ENCODE measurements around the gene CASKIN1. TPM values are rescaled to one million over a fixed set of nuclear protein-coding genes. Genes with fewer than 3 reads are reported as not detected.

Gene CASKIN1
- total RNA-seq, 2 donors from 2014 or later, result 0.77 to 11.3 TPM

GRCh38 chr16:2174396-2175131, 21.8 kb downstream of the CASKIN1 start:
- Mint-ChIP-seq H3K27ac (no peak overlapping the region), H3K36me3 (no peaks in the 10 kb centered on the region), H3K9me3 (no peaks in the 10 kb centered on the region)
- no peak for ATAC-seq
- no peak for DNase-seq (ENCODE audit: low spot score in 2 of 2)

- DNase-seq (ENCODE audit: low spot score in 2 of 2) (no peak), ATAC-seq (no peak)
- H3K9me3 Mint-ChIP-seq, result no peaks in the 10 kb centered on the region
- H3K27ac Mint-ChIP-seq, result peak overlapping the region in 1 of 2 donors; percentile 14
- no peaks in the 10 kb centered on the region for H3K36me3 Mint-ChIP-seq
Observed at GRCh38 chr16:2173916-2174315, 22.5 kb downstream of the CASKIN1 start.

GRCh38 chr16:2173366-2173765, 23.0 kb downstream of the CASKIN1 start:
- ATAC-seq (no peak), DNase-seq (ENCODE audit: low spot score in 2 of 2) (no peak)
- Mint-ChIP-seq H3K27ac (no peak overlapping the region), H3K9me3 (no peaks in the 10 kb centered on the region), H3K36me3 (no peaks in the 10 kb centered on the region)

DNA sequence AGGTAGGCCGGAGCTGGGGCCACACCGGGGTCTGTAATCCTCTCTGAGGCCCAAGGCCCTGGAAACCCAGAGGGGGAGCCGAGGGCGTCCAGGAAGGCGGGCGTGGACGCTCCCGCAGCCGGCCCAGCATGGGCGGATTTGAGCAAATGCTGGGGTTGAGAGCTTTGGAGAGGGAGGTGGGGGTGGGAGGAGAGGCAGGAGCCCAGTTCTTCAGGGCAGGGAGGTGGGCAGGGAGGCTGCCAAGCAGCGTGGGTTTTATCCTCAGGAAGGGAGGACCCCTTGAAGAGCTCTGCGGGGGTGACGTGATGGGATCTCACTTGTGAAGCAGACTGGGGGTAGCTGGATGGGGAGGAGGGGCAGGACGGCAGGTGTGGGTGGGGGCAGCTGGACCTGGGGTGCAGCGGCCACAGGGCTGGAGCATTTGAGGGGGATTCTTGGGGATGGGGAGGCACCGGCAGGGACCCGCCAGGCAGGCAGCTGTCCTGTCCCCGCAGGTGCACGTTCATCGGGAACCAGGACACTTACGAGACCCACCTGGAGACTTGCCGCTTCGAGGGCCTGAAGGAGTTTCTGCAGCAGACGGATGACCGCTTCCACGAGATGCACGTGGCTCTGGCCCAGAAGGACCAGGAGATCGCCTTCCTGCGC, 23.6 kb downstream of the CASKIN1 start:
- H3K9me3 Mint-ChIP-seq, result no peaks in the 10 kb centered on the region
- H3K27ac Mint-ChIP-seq, result no peak overlapping the region
- H3K36me3 Mint-ChIP-seq, result no peaks in the 10 kb centered on the region
- DNase-seq (ENCODE audit: low spot score in 2 of 2) (no peak), ATAC-seq (no peak)

DNA sequence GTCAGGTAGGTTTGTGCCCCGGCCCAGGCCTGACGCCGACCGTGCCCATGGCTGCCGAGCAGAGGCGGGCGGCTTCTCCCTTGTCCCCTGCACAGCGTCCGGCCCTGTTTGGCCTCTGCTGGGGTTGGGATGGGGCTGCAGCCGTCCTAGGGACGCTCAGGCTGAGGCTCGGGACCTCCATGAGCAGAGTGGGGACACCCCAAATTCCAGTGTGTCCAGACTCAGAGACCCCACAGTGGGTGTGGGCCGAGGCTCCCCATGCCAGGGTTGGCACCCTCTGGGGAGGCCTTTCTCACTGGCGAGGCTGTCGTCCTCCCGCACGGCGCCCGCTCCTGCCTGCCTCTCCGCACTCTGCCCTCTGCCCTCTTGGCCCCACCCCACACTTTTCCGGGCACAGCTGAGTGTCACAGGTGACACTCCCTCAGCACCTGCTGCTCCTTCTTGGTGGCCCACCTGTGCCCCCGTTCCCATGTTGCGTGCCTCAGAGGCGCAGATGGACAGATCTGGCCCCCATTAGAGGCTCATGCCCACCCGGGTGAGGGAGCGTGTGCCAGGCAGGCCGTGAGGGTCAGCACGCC, 24.7 kb downstream of the CASKIN1 start:
- no peak overlapping the region for H3K27ac Mint-ChIP-seq
- DNase-seq (ENCODE audit: low spot score in 2 of 2) (no peak), ATAC-seq (no peak)
- H3K9me3 Mint-ChIP-seq, result no peaks in the 10 kb centered on the region
- H3K36me3 Mint-ChIP-seq, result no peaks in the 10 kb centered on the region

DNA sequence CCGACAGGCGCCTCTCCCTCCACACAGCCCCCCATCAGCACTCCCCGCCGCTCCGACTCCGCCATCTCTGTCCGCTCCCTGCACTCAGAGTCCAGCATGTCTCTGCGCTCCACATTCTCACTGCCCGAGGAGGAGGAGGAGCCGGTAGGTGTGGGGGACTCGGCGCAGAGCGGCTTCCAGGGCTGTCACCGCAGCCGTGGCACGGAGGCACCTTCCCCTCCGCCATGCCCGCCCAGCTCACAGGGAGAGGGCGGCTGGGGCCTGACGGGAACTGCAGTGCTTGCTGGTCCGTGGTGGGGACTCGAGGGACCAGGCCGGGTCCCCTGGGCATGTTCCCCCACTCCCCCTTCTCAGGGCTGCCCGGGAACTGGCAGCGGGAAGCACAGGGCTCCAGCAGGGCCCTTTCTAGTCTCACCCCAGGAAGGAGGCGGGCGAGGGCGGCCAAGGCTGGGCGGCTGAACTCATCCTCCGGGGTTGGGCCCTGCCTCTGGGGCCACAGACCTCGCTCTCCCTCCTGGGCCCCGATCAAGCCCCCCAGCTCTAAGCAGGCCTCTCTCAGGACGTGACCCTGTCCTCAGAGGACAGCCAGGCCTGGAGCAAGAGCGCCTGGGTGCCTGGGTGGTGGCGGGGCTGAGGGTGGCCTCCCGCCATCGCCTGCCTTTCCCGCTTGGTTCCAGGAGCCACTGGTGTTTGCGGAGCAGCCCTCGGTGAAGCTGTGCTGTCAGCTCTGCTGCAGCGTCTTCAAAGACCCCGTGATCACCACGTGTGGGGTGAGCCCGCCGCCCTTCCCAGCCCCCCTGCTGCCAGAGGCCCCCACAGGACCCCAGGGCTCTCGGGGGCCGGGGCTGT, 25.6 kb downstream of the CASKIN1 start:
- H3K36me3 Mint-ChIP-seq, result peaks cover 0 to 5% of the 10 kb centered on the region in 2 donors
- DNase-seq (ENCODE audit: low spot score in 2 of 2) (no peak), ATAC-seq (no peak)
- no peaks in the 10 kb centered on the region for H3K9me3 Mint-ChIP-seq
- H3K27ac Mint-ChIP-seq, result no peak overlapping the region

DNA sequence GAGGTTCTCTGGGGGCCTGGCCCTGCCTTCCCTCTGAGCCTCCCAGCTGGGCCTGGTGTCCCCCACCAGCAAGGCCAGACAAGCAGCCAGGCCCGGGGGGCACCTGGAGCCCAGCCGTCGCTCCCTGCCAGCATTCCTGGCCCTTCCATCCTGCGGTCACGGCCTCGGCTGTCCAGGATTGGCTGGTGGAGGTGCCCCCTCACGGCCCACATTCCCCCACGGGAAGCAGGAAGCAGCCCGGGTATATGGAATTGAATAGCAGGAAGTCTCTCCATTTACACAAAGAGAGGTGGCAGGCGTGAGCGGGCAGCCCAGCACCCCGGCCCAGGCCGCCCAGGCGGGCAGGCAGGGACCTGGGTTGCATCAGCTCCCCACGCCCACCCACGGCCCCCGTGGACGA, 26.3 kb downstream of the CASKIN1 start:
- Mint-ChIP-seq H3K36me3 (peaks cover 0 to 7% of the 10 kb centered on the region in 2 donors), H3K9me3 (no peaks in the 10 kb centered on the region), H3K27ac (no peak overlapping the region)
- DNase-seq (ENCODE audit: low spot score in 2 of 2), result no peak
- no peak for ATAC-seq

GRCh38 chr16:2167068-2167638, 29.3 kb downstream of the CASKIN1 start:
- H3K9me3 Mint-ChIP-seq, result no peaks in the 10 kb centered on the region
- ATAC-seq, result no peak
- peak overlapping the region in 1 of 2 donors; percentile 84 for H3K27ac Mint-ChIP-seq
- H3K36me3 Mint-ChIP-seq, result peaks cover 0 to 19% of the 10 kb centered on the region in 2 donors
- DNase-seq (ENCODE audit: low spot score in 2 of 2), result no peak

DNA sequence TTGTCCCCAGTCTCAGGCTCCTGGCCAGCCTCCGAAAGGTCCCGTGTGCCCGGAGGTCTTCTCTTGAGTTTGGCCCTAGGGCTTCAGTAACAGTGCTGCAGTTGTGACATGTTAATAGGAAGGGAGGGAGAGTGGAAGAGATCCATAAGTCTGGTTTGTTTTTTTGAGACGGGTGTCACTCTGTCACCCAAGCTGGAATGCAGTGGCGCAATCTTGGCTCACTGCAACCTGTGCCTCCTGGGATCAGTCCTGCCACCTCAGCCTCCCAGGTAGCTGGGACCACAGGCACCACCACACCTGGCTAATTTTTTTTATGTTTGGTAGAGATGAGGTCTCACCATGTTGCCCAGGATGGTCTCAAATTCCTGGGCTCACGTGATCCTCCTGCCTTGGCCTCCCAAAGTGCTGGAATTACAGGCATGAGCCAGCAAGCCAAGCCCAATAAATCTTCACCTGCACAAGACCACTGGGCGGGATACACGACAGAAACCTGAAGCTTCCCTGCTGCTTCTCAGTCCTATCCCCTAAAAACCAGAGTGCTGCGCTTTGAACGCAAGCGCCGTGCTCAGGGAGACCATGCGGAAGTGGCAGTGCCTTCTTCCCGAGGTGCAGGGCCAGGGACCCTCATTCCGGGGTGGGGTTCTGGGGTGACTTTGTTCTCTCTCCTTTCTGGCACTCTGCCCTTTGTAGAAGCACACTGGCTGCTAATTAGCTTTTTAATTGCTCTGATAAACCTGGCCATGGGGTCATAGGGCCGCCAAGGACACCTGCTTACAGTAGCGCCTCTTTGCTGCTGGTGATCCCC, 29.9 kb downstream of the CASKIN1 start:
- DNase-seq (ENCODE audit: low spot score in 2 of 2) (no peak), ATAC-seq (no peak)
- Mint-ChIP-seq H3K9me3 (no peaks in the 10 kb centered on the region), H3K27ac (peak overlapping the region in 1 of 2 donors; percentile 87), H3K36me3 (peaks cover 0 to 19% of the 10 kb centered on the region in 2 donors)

DNA sequence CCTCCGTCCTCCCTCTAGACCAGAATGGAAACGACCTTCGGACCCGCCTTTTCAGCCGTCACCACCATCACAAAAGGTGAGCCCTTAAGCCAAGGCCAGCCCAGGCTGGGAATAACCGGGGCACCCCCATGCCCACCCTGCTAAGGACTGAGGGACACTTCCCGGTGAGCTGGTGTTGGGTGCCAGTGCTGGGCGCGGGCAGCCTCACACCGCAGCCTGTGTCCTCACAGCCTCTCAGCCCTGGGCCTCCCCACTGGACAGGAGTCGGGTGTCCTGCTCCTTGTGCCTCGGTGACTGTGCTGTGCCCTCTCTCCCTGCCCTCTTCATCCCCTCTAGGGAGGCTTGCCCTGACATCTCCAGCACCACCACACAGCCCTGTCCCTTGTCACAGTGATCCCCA, 30.5 kb downstream of the CASKIN1 start:
- ATAC-seq (no peak), DNase-seq (ENCODE audit: low spot score in 2 of 2) (no peak)
- peaks cover 0 to 19% of the 10 kb centered on the region in 2 donors for H3K36me3 Mint-ChIP-seq
- H3K9me3 Mint-ChIP-seq, result no peaks in the 10 kb centered on the region
- peak overlapping the region in 1 of 2 donors; percentile 87 for H3K27ac Mint-ChIP-seq

- ATAC-seq (peak in 1 of 2 donors; percentile 52), DNase-seq (ENCODE audit: low spot score in 2 of 2) (no peak)
- H3K27ac Mint-ChIP-seq, result no peak overlapping the region
- H3K36me3 Mint-ChIP-seq, result peaks cover 0 to 19% of the 10 kb centered on the region in 2 donors
- H3K9me3 Mint-ChIP-seq, result no peaks in the 10 kb centered on the region
Observed at GRCh38 chr16:2163211-2163881, 33.1 kb downstream of the CASKIN1 start.

DNA sequence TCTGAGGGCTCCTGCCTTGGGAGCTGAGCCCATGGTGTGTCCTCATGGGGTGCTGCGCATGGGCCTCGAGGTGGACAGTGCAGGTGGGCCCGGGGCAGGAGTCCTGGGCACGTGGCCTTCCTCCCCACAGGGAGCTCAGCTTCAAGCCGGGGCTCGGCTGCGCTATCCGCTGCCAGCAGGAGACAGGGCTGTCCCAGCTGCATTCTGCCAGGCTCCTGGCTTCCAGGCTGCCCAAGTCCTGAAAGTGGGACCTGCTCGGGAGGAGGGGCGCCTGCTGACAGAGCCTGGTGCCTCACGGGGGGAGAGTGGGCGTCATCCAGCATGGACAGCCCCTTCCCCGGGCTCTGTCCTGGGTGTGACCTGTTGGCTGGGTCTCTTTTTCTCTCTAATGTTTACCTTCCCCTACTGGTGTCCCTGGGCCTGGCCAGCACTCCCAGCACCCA, 33.7 kb downstream of the CASKIN1 start:
- Mint-ChIP-seq H3K9me3 (no peaks in the 10 kb centered on the region), H3K36me3 (peaks cover 0 to 19% of the 10 kb centered on the region in 2 donors), H3K27ac (no peak overlapping the region)
- DNase-seq (ENCODE audit: low spot score in 2 of 2) (no peak), ATAC-seq (no peak)

- no peak for ATAC-seq
- H3K36me3 Mint-ChIP-seq, result peaks cover 0 to 19% of the 10 kb centered on the region in 2 donors
- peak overlapping the region in 1 of 2 donors; percentile 82 for H3K27ac Mint-ChIP-seq
- H3K9me3 Mint-ChIP-seq, result no peaks in the 10 kb centered on the region
- no peak for DNase-seq (ENCODE audit: low spot score in 2 of 2)
Observed at GRCh38 chr16:2161911-2162310, 34.5 kb downstream of the CASKIN1 start.

DNA sequence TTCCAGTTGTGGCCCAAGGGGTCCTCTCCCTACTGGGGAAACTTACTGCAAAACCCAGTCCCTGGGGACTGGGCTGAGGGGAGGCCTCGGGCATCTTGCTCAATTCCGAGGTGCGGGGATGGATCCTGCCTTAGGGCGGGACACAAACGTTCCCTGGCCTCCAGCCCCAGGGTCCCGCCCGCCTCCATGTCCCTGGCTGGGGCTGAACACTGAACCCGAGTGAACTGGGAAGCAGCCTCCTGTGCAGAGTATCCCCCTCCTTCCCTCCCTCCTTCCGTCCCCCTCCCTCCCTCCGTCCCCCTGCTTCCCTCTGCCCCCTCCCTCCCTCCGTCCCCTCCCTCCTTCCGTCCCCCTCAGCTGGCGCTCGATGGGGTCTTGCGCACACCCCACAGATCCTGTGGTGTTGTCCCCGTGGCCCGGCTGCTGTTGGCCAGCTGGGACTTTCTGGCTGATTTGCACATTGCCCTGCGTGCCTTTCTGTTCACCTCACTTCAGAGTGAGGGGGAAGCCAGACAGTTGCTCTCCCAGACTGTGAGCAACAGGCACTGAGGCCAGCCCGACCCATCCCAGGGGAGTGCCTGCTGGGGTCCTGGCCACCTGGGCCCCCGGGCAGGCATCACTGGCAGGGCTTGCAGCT, 35.4 kb downstream of the CASKIN1 start:
- DNase-seq (ENCODE audit: low spot score in 2 of 2) (no peak), ATAC-seq (no peak)
- Mint-ChIP-seq H3K27ac (no peak overlapping the region), H3K9me3 (no peaks in the 10 kb centered on the region), H3K36me3 (peaks cover 5 to 20% of the 10 kb centered on the region in 2 donors)
